HG03378 (cell line): Measurements from ENCODE around the gene ZNF488.

Experiments
- ATAC-seq: cut with Tn5 transposase; IDR thresholded peaks from one replicate; pipeline ENCODE4 v1.9.1; 2021; ENCODE audit warnings: mild to moderate bottlenecking, moderate library complexity; ENCODE audit not compliant: unreplicated experiment

Gene ZNF488

DNA sequence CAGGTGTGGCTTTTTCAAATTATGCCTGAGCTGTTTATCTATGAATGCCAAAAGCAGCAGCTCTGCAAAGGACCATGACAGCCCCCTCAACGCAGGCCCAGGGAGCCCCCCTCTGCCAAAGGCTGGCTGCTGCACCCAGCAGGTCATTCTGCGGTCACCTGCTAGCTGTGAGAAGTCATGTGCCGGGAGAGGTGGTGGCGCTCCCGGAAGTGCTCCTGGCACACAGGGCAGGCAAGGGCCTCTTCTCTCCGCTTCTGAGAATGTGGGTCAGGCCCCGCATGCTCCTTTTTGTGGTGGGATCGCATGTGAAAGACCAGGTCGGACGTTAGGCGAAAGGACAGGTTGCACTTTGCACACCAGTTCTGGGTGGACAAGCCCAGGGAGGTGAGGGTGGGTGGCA lies 16.4 kb downstream of the ZNF488 start:
- no peak for ATAC-seq

DNA sequence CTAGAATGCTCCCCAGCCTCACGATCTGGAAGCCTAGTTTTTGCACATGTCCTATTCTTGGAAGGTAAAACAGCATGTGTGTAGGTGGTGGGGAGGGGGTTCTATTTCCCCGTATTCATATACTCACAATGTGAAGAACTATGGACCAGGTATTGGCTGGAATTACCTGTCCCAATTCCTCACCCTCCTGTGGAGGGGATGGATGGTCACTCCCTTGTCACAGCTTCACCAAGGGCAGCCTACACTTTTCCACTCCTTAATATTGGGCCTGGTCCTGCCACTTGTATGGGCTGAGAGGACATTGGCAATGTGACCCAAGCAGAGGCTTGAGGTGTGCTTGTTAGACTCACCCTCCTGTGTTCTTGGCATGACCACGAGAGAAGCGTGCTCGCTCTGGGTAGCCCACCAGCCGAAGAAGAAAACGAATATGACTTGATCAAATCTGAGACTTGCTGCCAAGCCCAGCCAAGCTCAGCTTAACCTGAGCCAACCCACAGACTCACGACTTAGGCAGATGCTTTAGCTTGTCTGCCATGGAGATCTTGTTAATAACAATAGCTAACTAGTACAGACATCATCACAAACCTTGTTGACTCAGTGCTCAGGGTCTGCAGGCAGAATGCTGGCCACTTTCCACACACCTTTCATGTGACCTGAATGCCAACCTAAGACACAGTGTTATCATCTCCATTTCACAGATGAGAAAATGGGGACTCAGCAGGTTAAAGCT lies 17.2 kb downstream of the ZNF488 start:
- no peak for ATAC-seq

DNA sequence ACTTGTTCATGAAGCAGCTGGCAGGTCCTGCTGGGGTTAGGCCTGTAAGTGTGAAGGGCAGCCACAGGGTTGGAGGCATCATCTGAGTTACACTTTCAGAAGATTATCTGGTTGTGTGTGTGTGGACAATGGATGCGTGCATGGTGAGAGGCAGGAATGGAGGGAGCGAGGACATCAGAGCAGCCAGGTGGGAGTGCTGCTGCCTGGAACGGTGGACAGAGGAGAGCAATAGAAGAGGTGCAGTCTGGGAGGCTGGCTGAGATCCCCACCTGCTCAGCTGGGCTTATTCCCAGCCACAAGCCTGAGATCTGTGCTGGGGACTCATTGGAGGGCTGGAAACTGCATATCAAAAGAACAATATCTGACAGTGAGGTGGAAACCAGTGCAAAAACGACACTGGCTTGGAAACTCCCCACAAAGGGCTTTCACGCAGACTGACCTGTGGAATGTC lies 17.9 kb downstream of the ZNF488 start:
- no peak for ATAC-seq

DNA sequence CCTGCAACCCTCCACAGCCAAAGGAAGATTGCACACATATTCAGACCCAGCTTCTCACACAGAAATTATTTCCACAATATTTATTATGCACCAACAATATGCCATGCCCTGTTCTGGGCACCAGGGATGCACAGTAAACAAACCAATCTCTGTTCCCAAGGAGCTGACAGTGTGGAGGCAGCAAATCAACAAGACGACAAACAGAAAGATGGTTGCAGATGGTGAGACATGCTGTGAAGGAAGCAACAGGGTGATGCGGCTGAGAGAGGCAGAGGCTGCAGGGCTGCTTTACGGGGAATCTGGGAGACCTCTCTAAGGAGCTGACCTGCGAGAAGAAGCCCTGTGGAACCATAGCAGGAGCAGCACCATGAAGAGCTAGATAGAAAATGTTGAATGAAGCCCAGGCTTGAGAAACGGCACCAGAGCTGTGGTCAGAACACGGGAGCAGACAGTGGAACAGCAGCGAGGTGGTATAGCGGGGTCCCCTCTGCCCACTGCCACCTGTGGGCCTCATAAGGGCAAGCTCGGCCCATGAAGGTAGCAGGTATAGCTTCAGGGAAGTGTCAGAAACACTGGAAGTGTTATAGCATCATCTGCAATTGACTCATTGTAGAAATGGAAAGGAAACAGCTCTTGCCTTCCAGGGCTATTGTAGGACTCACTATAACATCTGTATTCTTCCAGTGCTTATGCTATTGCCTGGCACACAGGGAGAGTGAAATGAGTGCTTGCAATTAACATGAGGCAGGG lies 18.5 kb downstream of the ZNF488 start:
- ATAC-seq, result no peak

DNA sequence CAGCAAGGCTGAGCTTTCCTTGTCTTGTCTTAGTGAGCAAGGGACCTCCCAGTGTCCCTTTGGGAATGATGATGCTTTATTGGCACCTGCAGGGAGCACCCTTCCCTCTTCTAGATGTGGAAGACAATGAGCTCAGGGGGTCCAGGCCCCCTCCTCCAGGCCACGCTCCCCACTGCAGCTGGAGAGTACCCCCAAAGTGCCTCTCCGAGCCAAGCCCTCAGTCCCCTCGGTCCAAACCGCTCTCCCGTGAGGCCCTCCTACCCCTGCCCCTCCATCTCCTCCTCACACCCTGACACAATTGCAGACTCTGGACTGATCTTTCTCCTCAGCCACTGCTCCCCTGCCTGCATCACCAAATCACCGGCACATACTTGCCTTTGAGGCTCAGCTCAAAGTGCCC lies 19.2 kb downstream of the ZNF488 start:
- ATAC-seq, result no peak

DNA sequence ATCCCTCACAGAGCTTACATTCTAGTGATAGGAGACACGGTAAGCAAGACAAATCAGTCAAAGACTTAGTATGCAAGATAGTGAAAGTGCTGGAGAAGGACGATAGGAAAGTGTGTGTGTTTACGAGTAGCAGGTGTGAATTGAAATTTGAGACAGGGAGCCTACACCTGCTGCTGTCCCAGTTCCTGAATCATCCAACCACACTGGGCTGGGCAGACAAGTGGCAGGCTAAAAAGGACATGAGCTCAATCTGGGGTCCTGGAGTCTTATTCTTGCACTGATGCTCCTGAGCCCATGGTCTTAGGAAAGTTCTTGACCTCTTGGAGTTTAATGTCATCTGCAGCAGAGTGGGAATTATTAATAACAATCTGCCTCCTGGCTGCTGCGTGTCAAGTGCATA lies 19.7 kb downstream of the ZNF488 start:
- no peak for ATAC-seq

DNA sequence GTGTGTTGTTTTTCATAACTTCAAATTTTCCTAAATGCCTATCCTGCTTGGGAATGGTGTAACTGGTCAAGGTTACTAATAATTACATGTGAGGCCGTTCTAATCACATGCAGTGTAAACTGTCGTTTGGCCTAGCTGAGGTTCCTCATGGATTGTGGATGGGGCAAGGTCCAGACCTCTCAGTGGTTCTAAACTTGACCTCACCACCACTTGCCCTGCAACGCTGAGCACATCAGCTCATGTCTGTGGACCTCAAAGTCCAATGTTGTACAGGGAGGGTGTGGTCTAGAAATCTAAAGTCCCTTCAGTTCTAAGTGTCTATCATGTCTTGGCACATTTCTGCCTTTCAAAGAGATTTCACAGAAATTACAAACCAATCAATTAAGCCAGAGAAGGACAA lies 20.3 kb downstream of the ZNF488 start:
- ATAC-seq, result no peak

DNA sequence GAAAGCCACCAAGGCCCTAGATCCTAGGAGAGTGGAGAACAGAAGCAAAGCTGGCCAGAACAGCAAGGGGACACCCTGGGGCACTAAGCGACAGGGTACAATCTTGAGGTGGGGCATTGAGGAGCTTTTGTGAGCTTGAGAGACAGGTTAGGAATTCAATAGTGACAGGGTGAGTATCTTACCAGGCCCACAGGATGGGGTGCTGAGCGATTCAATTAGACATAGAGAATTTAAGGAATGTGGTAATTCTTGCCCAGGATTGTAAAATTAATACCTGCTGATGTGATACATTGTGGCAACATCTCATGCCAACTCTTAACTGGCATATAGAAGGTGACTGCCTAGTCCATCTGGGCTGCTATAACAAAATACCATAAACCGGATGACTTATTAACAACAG lies 21.9 kb downstream of the ZNF488 start:
- no peak for ATAC-seq

DNA sequence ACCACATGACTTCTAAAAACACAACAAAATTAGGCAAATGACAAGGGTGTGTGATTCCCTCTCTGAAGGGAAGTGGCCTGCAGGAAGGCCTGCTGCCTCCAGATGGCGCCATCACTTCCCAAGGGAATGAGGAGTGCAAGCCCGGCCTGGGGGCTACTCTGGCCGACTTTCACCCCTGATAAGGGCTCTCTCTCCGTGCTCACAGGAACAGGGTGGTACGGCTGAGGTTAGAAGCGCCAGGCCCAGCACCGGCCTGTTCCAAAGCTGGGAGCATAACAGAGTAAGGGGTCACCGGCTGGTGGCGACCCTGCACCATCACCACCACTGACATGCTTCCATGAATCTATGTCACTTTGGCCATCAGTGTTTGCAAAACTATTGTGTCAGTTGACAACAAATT lies 22.8 kb downstream of the ZNF488 start:
- ATAC-seq, result no peak

DNA sequence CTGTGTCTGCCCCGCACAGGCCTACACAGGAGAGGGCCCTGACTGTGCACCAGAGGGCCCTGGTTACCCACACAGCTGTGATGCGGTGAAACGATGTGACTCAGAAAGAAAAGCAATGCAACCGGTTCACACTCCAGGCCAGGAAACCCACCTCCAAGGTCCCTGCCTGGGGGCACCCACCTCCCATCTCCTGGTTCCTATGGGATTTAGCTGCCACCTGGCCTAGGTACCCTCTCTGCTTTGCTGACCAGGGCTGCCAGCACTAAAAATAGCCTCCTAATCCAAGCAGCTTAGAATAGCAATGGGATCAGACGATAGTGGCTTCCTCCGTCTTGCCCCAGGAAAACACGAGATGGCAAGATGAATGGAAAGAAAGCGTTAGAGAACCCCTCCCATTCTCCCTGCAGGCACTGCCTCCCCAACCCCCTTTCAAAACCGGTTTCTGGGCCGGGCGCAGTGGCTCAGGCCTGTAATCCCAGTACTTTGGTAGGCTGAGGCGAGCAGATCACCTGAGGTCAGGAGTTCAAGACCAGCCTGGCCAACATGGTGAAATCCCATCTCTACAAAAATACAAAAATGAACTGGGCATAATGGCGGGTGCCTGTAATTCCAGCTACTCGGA lies 23.6 kb downstream of the ZNF488 start:
- ATAC-seq, result no peak

DNA sequence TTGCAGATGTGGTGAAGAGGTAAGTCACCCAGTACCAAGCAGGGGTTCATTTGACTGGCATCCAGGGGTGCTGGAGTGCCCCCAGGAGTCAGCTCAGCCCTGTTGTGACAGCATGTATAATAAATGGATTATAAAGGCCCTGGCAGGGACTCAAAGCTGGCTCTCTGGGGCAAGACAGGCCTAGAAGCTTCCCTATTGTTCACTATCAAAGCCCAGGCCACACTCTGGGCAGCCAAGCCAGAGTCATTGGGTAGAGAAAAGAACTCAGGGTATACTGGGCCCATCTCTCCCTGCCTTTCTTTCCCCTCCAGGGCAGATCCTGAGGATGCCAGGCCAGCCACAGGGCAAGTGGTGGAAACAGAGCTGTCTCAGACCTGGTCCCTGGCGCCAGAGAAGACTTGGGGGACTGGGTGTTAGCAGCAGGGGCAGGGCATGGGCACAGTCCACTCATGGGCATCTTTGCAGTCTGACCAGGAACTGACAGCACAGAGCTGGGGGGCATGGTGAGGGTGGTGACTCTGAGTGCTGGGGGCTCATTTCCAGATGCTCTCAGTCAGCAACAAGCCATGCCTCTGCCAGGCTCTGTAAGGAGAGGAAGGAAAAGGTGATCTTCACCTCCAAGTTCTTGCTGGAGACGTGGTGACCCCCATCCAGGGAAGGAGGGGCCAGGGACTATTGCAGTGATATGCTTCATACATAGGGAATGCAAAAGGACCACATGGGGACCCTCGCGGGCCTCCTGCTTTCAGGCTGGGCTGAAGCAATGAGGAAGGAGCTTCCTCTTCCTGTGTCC lies 24.3 kb downstream of the ZNF488 start:
- no peak for ATAC-seq

DNA sequence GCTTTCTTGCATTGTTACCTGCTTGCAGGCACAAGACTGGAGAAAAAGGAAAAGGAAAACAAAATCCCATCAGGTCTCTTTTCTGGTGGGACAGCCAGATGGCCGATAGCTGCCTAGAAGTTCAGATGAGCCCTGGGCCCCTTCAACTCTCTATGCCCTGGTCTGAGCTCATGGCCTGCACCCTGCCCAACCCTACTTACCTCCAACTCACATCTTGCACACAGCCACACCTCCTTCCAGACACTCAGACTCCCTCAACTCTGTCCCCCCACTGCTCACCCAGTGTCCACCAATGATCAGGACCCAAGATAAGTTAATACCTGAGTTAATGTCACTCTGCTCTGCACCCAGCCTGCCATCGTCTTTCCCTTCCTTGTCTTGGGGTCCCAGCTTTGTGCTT lies 25.0 kb downstream of the ZNF488 start:
- no peak for ATAC-seq

DNA sequence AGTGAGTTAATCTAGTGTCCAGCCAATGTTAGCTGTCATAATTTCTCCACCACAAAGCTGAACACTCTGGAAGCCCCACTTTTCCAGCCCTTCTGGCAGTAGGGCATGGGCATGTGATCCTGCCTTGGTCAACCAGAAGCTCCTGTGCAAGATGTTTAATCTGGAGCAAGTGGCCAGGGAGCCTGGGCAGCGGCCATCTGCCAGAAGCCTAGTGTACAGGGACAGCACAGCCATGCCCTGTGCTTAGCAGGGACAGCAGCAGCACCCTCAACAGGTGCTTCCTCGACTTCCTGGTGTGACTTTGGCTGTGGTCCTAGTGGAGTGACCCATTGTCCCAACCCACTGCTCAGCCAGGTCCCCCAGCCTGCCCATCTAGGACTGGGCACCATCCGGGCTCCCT lies 25.6 kb downstream of the ZNF488 start:
- ATAC-seq, result no peak

DNA sequence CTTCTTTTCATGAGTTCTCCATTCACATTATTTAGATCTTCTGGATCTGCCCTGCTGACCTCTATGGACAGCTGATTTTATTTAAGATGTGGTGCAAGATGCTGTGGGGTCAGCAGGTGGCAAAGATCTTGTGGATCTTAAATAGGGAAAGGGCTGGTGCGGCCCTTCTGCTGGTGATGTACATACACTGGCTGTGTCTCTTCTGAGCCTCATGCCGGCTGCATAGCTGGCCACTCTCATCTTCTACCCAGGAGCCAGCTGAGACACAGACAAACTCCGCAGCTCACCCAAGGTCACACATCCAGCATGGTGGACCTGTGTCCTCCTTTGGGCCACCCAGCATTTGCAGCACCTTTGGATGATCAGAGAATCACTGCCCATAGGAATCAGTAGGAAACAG lies 26.2 kb downstream of the ZNF488 start:
- no peak for ATAC-seq

DNA sequence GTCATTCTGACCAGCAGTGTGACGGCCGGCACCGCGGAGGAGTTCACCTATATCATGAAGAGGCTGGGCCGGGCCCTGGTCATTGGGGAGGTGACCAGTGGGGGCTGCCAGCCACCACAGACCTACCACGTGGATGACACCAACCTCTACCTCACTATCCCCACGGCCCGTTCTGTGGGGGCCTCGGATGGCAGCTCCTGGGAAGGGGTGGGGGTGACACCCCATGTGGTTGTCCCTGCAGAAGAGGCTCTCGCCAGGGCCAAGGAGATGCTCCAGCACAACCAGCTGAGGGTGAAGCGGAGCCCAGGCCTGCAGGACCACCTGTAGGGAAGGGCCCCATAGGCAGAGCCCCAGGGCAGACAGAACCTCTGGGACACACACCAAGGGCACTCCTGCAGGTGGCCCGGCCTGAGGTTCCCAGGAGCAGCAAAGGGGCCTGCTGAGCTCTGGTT lies 26.9 kb downstream of the ZNF488 start:
- no peak for ATAC-seq

DNA sequence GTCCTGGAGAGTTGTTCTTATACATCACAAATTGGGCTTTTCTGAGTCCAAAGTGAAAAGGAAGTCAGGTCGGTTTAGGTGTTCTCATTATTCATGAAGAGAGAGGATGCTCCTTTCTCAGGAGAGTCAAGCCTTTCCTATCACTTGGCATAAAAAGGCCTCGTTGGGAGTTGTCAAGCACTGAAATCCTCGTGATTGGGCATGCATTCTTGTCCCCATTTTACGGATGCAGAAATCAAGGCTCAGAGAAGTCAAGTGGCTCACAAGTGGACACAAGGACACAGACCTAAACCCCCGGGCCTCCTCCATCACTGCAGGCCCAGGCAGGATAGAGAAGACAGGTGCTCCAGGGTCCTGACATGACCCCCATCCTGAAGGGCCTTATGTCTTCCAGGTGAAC lies 27.4 kb downstream of the ZNF488 start:
- no peak for ATAC-seq

DNA sequence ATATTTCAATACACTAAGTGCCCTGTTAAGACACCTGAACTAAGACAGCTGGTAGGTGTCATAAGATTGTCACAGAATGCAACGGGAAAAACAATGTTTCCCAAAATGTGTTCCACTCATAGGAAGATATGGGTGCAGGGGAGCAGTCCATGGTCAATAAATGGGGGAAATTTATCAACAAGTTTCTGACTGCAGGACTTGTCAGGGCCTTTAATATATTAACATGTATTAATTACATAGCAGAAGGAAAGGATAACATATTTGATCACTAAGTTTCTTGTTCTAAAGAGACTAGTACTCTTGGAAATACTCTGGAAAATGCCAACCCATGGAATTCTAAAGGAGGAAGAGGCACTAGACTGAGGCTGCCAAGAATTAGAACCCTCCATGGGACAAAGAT lies 29.2 kb downstream of the ZNF488 start:
- ATAC-seq, result no peak

DNA sequence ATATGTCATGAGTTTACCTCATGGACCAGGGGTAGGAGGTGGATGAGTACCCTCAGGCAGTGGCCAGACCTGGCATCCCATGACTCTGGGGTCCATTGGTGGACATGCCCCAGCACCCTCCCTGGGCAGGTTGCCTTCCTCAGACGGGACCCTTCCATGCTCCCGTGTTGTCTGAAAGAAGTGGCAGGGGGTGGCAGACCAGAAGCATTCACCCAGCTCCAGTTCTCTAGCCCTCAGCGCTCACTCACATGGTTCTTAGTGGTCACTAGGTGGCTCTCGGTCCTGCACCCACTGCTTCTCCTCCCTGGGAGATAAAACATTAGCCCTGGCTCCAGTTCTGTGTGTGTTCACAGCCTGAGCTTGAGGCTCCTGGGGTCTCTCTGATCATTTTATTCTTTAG lies 29.9 kb downstream of the ZNF488 start:
- ATAC-seq, result no peak

DNA sequence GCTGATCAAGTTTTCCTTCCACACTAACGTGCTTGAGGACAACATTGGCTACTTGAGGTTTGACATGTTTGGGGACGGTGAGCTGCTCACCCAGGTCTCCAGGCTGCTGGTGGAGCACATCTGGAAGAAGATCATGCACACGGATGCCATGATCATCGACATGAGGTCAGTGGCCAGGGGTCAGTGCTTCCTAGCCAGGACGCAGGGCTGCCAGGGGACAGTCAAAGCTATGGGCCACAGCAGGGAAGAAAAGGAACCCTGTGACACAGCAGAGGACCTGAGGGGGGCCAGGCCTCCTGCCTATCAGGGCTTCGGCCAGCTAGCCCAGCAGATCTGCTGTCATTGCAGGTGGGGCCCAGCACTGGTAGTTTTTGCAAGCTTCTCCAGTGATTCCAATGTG lies 30.7 kb downstream of the ZNF488 start:
- no peak for ATAC-seq

DNA sequence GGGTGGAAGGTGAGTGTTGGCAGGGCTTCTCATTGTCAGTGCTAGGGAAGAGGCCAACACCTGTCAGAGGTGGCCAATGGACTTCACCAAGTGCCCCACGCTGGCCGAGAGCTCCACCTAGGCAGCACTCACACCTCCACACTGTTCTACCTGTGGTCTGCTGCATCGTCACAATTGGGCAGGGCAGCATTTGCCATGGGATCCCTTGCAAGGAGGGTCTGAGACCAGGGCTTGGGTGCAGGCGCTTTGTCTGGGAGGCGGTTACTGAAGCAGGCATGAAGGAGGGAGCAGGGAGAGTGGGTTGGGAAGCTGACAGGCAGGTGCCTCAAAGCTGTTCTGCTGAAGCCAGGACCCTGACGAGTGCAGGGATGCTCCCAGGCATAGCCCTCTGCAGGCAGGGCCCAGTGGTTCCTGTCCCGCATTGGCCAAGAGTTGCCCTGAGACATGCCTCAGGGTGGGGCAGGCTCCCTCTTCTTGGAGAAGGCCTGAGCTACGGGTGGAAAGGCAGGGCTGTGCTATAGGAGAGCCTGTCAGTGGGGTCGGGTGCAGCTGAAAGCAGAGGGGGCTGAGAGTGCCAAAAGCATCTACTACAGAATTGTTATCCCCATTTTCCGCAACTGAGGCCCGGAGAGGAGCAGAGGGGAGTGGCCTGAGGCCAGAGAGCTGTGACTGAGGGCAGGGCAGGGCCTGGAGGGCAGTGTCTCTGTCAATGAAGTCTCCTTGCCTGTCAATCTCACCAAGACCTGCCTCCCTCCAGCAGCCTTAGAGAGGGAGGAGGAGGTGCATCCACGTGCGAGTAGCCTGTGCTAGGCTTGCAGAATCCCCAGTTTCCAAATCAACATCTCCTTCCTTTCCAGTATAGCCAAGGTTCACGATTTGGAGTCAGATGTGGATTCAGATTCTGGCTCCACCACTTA lies 31.9 kb downstream of the ZNF488 start:
- no peak for ATAC-seq
